GM12878 (cell line): ENCODE data around the gene NDNF. TPM values are rescaled to one million over a fixed set of nuclear protein-coding genes. Genes with fewer than 3 reads are reported as not detected.

Experiments used
- ATAC-seq: fragments of 200-7000 bp; cut with Tn5 transposase; 3 replicates; pipeline ENCODE4 v1.9.1; 2020; ENCODE audit warnings: mild to moderate bottlenecking, moderate library complexity
- BruUV-seq: library from RNA; stranded (reverse); fragments of 400-500 nt; replicated peaks from 2 replicates; lab custom pipeline; 2021; lab: Mats Ljungman, UMichigan
- CTCF ChIA-PET: fragments of 300-600 bp; sonication (Branson Sonifier 250); formaldehyde crosslinking; extraction: SDS; loops from one replicate; lab custom pipeline; 2021; ENCODE audit warnings: inconsistent platforms; lab: Yijun Ruan, JAX
- POLR2A ChIA-PET: fragments of 350-600 bp; formaldehyde crosslinking; extraction: SDS; loops from one replicate; lab custom pipeline; 2021; ENCODE audit warnings: inconsistent platforms; lab: Charles Lee
- RAD21 ChIA-PET: fragments of 300-600 bp; sonication (Branson Sonifier 250); formaldehyde crosslinking; loops from one replicate; lab custom pipeline; 2023; ENCODE audit warnings: antibody characterized with exemption; ENCODE audit not compliant: unreplicated experiment; lab: Charles Lee
- SMC1A ChIA-PET: fragments of 300-600 bp; sonication (Branson Sonifier 250); formaldehyde crosslinking; loops from one replicate; lab custom pipeline; 2023; ENCODE audit not compliant: unreplicated experiment, uncharacterized antibody; lab: Charles Lee
- DNase-seq: peaks from one replicate; pipeline ENCODE4 v3.0.0-alpha.2; 2011; ENCODE audit warnings: low read depth, low spot score
- FAIRE-seq: peaks from 3 replicates; lab custom pipeline; 2011; peaks lifted over from hg19 to GRCh38; lab: Jason Lieb, UNC
- H2AFZ ChIP-seq: 2 replicates; pipeline ENCODE4 v1.6.0; 2011; ENCODE audit warnings: low read depth, low read length, control low read depth; ENCODE audit not compliant: control insufficient read depth
- H3K27ac ChIP-seq: 2 replicates; pipeline ENCODE4 v1.5.1; 2011; ENCODE audit warnings: control low read depth; ENCODE audit not compliant: control insufficient read depth, insufficient read depth
- H3K27me3 ChIP-seq, 2 experiments: replicated peaks in 1 of 2; 2 replicates each; pipeline versions ENCODE4 v1.6.0 to v1.6.1; 2011; ENCODE audit warnings: low read length in 1 of 2; ENCODE audit not compliant: control insufficient read depth in 2 of 2, insufficient read depth in 2 of 2
- H3K36me3 ChIP-seq, 2 experiments: 2 replicates each; pipeline ENCODE4 v1.5.1; 2011; ENCODE audit warnings: low read length in 1 of 2; ENCODE audit not compliant: control insufficient read depth in 2 of 2, insufficient read depth in 2 of 2
- H3K4me1 ChIP-seq: 2 replicates; pipeline ENCODE4 v1.6.1; 2011; ENCODE audit warnings: mild to moderate bottlenecking, low read length, moderate library complexity, mixed read lengths; ENCODE audit not compliant: control insufficient read depth, insufficient read depth
- H3K4me2 ChIP-seq: 2 replicates; pipeline ENCODE4 v1.6.0; 2011; ENCODE audit warnings: control low read depth; ENCODE audit not compliant: control insufficient read depth, insufficient read depth
- H3K4me3 ChIP-seq: fragments of 200-600 bp; sonication (generic); 2 replicates; pipeline ENCODE4 v1.5.1; 2016
- H3K79me2 ChIP-seq: 2 replicates; pipeline ENCODE4 v1.6.0; 2011; ENCODE audit warnings: low read length; ENCODE audit not compliant: control insufficient read depth, insufficient read depth
- H3K9ac ChIP-seq: 2 replicates; pipeline ENCODE4 v1.8.0; 2011; ENCODE audit warnings: low read length, control low read depth, mixed read lengths; ENCODE audit not compliant: control insufficient read depth, insufficient read depth
- H3K9me3 ChIP-seq: replicated peaks from 3 replicates; pipeline ENCODE4 v1.5.1; 2011; ENCODE audit warnings: mild to moderate bottlenecking, low read length; ENCODE audit not compliant: control insufficient read depth, insufficient read depth
- H4K20me1 ChIP-seq: 2 replicates; pipeline ENCODE4 v1.6.0; 2011; ENCODE audit not compliant: control insufficient read depth, insufficient read depth
- MAX ChIP-seq: IDR thresholded peaks from 2 replicates; pipeline ENCODE4 v1.6.1; 2012; ENCODE audit warnings: low read depth, low read length, improper control_type of control experiment
- TCF3 ChIP-seq: IDR thresholded peaks from 2 replicates; pipeline ENCODE4 v1.6.1; 2012; ENCODE audit warnings: low read depth, mild to moderate bottlenecking, low read length, borderline replicate concordance; ENCODE audit not compliant: insufficient read depth
- ZBTB40 ChIP-seq: fragments of 450-650 bp; IDR thresholded peaks from 2 replicates; pipeline ENCODE4 v1.6.1; 2016; ENCODE audit warnings: mild to moderate bottlenecking, moderate library complexity, borderline replicate concordance
- WGBS: methylation state at CpG from one replicate; pipeline ENCODE4 v1.1.6; 2016; ENCODE audit warnings: low lambda C conversion rate; ENCODE audit not compliant: insufficient replicate concordance, insufficient coverage; ENCODE audit errors: missing lambda C conversion rate; 5-methylcytosine and 5-hydroxymethylcytosine counted together
- in situ Hi-C: fragments of 300-500 bp; cut with MboI; formaldehyde crosslinking; loops from 9 replicates; pipeline ENCODE4 v1.14.3; 2018; ENCODE audit warnings: mixed read lengths
- intact Hi-C: fragments of 100-400 bp; cut with micrococcal nuclease; formaldehyde crosslinking; loops from one replicate; pipeline ENCODE4 v1.14.2; 2022; ENCODE audit not compliant: unreplicated experiment
- polyA plus RNA-seq, 11 experiments: library from polyadenylated mRNA; depleted of rRNA in 4 of 11; unstranded in 6 of 11; stranded (reverse) in 5 of 11; fragments of >200 nt; fragmentation: Nextera tagmentation in 4 of 11; fragmentation: Illumina TruSeq in 1 of 11; extraction: Ambion mirVana in 4 of 11; extraction: Trizol in 1 of 11; gene quantifications; 1 replicate in 1 of 11; 2 replicates in 10 of 11; pipeline versions ENCODE4 v1.2.1 to v1.2.3, GENCODE V29; 2011 to 2016; ENCODE audit warnings: inconsistent platforms in 2 of 11, missing spikeins in 2 of 11, low read depth in 1 of 11
- total RNA-seq, 4 experiments: library from RNA; depleted of rRNA in 3 of 4; stranded (reverse); fragments of >200 nt in 3 of 4; fragmentation: Illumina TruSeq in 1 of 4; extraction: Trizol in 1 of 4; gene quantifications; 2 replicates each; pipeline versions ENCODE4 v1.2.1 to v1.2.3, GENCODE V29; 2013 to 2021

The NDNF gene
- total and polyA plus RNA-seq, 10 of the 15 experiments (the other 5 are each of a cell fraction or from before 2014, with no cell fraction given), result 0.26 TPM; not detected in 9

- WGBS, result 12% methylated on average over 3 of the region's 3 CpGs
- ChIA-PET SMC1A (interaction anchor here (1.0 to 1.1 kb wide), 2 partner anchors 14 to 26 kb away, joined by 4 to 5 read pairs; no protein-coding TSS in a partner anchor), CTCF (interaction anchor here (0.8 kb wide), 1 partner anchor 24 kb away, joined by 5 read pairs; no protein-coding TSS in a partner anchor), RAD21 (no interaction called here)
- no peaks in the 10 kb centered on the region for H3K9me3 ChIP-seq
- no peak overlapping the region for H3K9ac ChIP-seq
- H3K27ac ChIP-seq, result no peak overlapping the region
- no peaks in the 10 kb centered on the region for H3K79me2 ChIP-seq
- ATAC-seq, result no peak
- intact Hi-C loops, result no loop called here
- no peak for TF ChIP-seq MAX
- no peak for TF ChIP-seq ZBTB40
- no peak for TF ChIP-seq TCF3
- TF ChIP-seq, all 136 proteins: peak for 0
- Histone ChIP-seq H3K27me3 (no peaks in the 10 kb centered on the region), H3K36me3 (no peaks in the 10 kb centered on the region), H3K4me3 (no peak overlapping the region), H3K4me2 (no peak overlapping the region), H3K4me1 (no peaks in the 10 kb centered on the region), H4K20me1 (no peaks in the 10 kb centered on the region), H2AFZ (no peak overlapping the region)
- in situ Hi-C loops, result no loop called here
- BruUV-seq, result no TSS peak
- DNase-seq (no peak), FAIRE-seq (no peak)
- POLR2A ChIA-PET, result no interaction called here
These were observed 62.5 kb downstream of the NDNF start for GRCh38 chr4:121009578-121010478.
